WTC11 (cell line): ENCODE results near the gene ADAMTS9.

ENCODE experiments used
- ZNF232 ChIP-seq: sonication (generic); formaldehyde crosslinking; IDR thresholded peaks from 2 replicates; pipeline ENCODE4 v1.8.0; 2022; ENCODE audit warnings: mild to moderate bottlenecking, missing genetic modification reagents
- ZNF317 ChIP-seq: sonication (generic); formaldehyde crosslinking; IDR thresholded peaks from 2 replicates; pipeline ENCODE4 v1.8.1; 2023; ENCODE audit warnings: low read depth, mild to moderate bottlenecking, moderate library complexity, missing genetic modification reagents, borderline replicate concordance
- TF ChIP-seq, protein P1 (sequence below): fragments of 200-600 bp; IDR thresholded peaks from 2 replicates; pipeline ENCODE4 v1.8.0; 2022; ENCODE audit warnings: antibody characterized with exemption

GRCh38 chr3:64656544-64656943 lies 31.3 kb downstream of the ADAMTS9 start:
- TF ChIP-seq ZNF317: no peak
- TF ChIP-seq ZNF232: no peak
- TF ChIP-seq, protein P1, sequence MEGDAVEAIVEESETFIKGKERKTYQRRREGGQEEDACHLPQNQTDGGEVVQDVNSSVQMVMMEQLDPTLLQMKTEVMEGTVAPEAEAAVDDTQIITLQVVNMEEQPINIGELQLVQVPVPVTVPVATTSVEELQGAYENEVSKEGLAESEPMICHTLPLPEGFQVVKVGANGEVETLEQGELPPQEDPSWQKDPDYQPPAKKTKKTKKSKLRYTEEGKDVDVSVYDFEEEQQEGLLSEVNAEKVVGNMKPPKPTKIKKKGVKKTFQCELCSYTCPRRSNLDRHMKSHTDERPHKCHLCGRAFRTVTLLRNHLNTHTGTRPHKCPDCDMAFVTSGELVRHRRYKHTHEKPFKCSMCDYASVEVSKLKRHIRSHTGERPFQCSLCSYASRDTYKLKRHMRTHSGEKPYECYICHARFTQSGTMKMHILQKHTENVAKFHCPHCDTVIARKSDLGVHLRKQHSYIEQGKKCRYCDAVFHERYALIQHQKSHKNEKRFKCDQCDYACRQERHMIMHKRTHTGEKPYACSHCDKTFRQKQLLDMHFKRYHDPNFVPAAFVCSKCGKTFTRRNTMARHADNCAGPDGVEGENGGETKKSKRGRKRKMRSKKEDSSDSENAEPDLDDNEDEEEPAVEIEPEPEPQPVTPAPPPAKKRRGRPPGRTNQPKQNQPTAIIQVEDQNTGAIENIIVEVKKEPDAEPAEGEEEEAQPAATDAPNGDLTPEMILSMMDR: no peak
